ENCODE results near the gene SLC35F3.

DNA sequence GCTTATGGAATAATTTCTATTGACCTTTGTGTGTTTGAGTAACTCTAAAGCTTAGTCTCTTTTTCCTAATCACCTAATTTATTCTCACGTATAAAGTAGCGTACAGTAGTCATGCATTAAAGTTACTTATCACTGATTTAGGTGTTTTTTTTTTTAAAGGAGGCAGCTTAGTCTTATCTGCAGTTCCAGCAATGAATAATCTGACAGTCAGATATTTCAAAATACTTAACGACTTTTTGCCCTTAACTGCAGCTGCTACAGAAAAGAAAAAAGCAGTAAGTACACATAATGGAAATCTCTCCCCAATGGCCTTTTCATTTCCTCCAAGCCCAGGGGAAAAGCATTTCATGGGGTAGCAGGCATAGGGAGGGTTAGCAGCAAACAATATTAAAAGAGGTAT is 54.6 kb downstream of the SLC35F3 start:
- TF ChIP-seq, protein P1, sequence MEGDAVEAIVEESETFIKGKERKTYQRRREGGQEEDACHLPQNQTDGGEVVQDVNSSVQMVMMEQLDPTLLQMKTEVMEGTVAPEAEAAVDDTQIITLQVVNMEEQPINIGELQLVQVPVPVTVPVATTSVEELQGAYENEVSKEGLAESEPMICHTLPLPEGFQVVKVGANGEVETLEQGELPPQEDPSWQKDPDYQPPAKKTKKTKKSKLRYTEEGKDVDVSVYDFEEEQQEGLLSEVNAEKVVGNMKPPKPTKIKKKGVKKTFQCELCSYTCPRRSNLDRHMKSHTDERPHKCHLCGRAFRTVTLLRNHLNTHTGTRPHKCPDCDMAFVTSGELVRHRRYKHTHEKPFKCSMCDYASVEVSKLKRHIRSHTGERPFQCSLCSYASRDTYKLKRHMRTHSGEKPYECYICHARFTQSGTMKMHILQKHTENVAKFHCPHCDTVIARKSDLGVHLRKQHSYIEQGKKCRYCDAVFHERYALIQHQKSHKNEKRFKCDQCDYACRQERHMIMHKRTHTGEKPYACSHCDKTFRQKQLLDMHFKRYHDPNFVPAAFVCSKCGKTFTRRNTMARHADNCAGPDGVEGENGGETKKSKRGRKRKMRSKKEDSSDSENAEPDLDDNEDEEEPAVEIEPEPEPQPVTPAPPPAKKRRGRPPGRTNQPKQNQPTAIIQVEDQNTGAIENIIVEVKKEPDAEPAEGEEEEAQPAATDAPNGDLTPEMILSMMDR (IDR thresholded peaks at IDR 0.05) = no peak
- TF ChIP-seq POLR2AphosphoS5 (IDR thresholded peaks at IDR 0.05; ENCODE audit: insufficient read depth in 1 of 2, low read depth in 1 of 2) = no peak
- no peak for TF ChIP-seq POLR2A (IDR thresholded peaks at IDR 0.05)
